MM.1S (cell line): Measurements from ENCODE around the gene PAGE2B.

Experiments used
- CTCF ChIP-seq: fragments of 300-600 bp; sonication (generic); IDR thresholded peaks from 2 replicates; pipeline ENCODE4 v1.5.1; 2016; ENCODE audit warnings: antibody characterized with exemption, low read length, mixed read lengths
- EZH2 ChIP-seq: fragments of 300-600 bp; sonication (generic); optimal IDR thresholded peaks from 2 replicates; pipeline ENCODE3; 2017; ENCODE audit warnings: low read depth, mild to moderate bottlenecking, antibody characterized with exemption, low read length, mixed read lengths
- EZH2phosphoT487 ChIP-seq: fragments of 300-600 bp; sonication (generic); IDR thresholded peaks from 2 replicates; pipeline ENCODE4 v1.6.1; 2018; ENCODE audit warnings: antibody characterized with exemption, low read length

- TF ChIP-seq EZH2 (no peak), CTCF (no peak), EZH2phosphoT487 (no peak)
Observed at GRCh38 chrX:55041514-55041913, 33.3 kb upstream of the PAGE2B start.
